ENCODE measurements around the gene TPGS2.

TPGS2 gene

DNA sequence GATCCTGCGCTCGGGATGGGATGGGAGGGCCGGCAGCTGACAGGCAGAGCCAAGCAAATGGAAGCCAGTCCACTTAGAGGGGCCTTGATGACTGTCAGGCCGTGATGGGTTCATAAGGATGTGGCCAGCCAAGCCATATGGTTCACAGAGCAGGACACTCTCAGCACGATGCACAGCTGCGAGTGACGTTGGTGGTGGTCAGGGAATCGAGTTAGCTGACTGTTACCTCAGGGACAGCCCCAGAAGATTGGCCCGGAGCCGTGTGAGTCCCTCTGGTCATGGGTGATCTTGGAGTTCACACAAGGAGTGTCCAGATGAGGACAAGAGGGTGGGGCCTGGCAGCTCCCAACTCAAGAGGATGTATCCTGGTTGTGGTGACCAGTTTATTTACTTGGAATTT lies 70.2 kb downstream of the TPGS2 start:
- TF ChIP-seq, protein P1, sequence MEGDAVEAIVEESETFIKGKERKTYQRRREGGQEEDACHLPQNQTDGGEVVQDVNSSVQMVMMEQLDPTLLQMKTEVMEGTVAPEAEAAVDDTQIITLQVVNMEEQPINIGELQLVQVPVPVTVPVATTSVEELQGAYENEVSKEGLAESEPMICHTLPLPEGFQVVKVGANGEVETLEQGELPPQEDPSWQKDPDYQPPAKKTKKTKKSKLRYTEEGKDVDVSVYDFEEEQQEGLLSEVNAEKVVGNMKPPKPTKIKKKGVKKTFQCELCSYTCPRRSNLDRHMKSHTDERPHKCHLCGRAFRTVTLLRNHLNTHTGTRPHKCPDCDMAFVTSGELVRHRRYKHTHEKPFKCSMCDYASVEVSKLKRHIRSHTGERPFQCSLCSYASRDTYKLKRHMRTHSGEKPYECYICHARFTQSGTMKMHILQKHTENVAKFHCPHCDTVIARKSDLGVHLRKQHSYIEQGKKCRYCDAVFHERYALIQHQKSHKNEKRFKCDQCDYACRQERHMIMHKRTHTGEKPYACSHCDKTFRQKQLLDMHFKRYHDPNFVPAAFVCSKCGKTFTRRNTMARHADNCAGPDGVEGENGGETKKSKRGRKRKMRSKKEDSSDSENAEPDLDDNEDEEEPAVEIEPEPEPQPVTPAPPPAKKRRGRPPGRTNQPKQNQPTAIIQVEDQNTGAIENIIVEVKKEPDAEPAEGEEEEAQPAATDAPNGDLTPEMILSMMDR (conservative IDR thresholded peaks at IDR 0.05; ENCODE audit: low read depth, low read length) = no peak
- H3K4me3 ChIP-seq (ENCODE audit: low read depth, low read length) = no peak overlapping the region
- DNase-seq (ENCODE audit: low read depth) = no peak

DNA sequence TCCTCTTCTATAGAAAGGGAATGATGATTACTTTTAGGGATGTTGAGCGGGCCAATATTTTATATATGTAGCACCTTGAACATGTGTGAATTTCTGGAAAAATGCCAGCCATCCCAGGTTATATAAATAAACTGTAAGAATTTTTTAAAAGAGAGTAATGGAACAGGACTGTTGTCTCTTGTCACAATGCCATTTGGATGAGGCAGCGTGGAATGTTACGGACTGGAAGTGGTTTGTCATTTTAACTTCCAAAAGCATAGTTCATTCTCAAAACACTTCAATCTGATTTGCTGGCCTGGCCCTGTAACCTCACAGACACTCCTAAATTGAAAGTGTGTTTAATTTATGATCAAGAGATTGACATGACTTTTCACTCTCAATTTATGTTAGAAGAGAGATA lies 70.8 kb downstream of the TPGS2 start:
- TF ChIP-seq, protein P1 (conservative IDR thresholded peaks at IDR 0.05; ENCODE audit: low read depth, low read length) = no peak
- H3K4me3 ChIP-seq (ENCODE audit: low read depth, low read length) = no peak overlapping the region
- no peak for DNase-seq (ENCODE audit: low read depth)

DNA sequence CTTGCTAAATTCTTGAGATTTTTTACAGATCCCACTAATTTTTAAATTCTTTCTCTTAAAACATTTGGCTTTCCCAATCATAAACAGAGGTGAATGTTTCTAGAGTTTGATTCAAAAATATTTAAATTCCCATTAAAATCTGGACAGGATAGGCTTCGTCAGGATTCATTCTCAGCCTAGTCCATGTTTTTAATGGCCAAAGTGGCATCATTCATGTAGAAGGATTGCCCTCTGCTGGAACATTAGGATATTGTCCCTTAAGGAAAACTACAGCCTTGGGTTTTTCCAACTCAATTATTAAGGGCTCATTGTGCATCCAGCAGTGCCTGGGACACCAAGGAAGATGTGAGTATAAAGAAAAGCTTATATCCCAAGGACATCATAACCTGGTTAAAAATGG lies 71.7 kb downstream of the TPGS2 start:
- no peak overlapping the region for H3K4me3 ChIP-seq (ENCODE audit: low read depth, low read length)
- TF ChIP-seq, protein P1 (conservative IDR thresholded peaks at IDR 0.05; ENCODE audit: low read depth, low read length) = peak; percentile 76
- peak; percentile 81 for DNase-seq (ENCODE audit: low read depth)

DNA sequence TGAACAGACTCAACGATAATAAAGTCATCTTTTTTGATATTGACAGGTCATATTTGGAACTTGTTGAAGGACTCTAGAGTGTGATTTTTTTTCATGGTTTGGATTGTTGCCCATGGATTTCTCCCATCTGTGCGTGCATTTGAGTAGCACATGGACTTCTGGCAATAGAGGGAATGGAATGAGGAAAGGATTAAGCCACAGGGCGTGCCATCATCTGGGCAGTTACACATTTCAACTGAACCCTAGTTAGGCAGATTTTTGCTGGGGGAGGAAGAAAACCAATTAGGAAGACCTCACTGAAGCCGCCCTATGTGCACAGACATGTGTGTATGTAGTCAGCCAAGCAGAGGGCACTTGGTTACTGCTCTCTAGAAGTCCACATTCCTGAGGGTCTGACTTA lies 72.6 kb downstream of the TPGS2 start:
- no peak overlapping the region for H3K4me3 ChIP-seq (ENCODE audit: low read depth, low read length)
- DNase-seq (ENCODE audit: low read depth) = no peak
- TF ChIP-seq, protein P1 (conservative IDR thresholded peaks at IDR 0.05; ENCODE audit: low read depth, low read length) = no peak

DNA sequence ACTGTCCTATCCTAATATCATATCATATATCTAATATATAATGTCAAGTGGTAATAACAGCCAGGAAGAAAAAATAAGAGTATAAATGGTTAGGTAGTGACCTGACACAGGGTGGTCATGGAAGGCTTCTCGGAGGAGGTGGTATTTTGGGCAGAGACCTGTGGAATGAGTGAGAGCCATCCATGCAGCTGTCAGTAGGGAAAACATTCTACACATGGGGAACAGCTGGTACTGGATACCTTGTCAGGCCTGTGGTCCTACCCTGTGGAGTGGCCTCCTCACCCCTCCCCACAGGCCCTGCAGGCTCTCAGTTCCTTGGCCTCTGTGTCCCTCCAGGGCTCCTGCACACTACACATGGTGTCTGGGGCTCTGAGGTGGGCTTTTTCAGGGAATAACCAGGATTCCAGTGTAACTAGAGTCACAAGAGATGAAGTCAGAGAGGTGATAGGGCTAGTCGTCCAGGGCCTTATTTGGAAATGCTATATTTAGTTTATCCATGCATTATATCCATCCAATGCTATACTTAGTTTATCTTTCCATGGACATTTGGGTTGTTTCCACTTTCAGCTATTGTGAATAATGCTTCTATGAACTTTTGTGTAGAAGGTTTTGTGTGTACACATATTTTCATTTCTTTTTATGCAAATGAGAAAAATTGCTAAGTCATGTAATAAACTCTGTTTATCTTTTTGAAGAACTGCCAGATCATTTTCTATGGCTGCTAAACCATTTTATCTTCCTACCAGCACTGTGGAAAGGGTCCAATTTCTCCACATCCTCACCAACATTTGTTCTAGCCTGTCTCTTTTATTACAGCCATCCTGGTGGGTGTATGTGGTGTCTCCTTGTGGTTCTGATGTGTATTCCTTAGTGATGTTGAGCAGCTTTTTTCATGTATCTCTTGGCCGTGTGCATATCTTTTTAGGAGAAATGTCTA lies 75.6 kb downstream of the TPGS2 start:
- peak; percentile 16 for DNase-seq (ENCODE audit: low read depth)
- H3K4me3 ChIP-seq (ENCODE audit: low read depth, low read length) = no peak overlapping the region
- TF ChIP-seq, protein P1 (conservative IDR thresholded peaks at IDR 0.05; ENCODE audit: low read depth, low read length) = no peak

DNA sequence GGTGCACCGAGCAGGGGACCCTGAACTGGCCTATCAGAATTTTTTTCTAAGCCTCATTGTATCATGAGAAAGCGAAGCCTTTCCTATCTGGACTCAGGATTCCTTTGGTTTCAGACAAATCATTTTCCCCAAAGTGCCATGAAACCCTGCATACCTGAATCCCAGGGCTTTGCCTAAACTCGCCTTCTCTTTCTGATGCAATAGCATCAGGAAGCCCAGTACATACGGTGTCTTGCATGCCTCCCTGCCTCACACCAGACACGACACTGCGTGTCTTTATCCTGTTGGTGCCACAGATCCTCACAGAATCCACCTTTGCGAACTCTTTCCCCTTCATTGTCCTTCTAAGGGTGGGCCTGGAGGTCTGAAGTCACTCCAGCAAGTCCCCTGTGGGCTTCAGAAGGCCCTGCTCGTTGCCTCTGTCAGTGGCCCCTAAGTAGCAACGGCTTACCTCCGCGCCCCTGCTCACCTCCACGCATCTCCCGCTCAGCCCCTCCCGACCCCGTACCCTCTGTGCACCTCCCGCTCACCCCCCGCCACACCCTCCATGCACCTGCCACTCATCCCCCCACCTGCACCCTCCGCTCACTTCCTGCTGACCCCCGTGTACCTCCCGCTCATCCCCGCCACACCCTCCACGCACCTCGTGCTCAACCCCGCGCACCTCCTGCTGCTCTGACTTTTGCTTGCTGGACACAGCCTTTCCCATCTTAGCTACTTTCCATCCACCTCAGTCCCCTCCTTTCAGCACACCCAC lies 83.4 kb downstream of the TPGS2 start:
- no peak for DNase-seq (ENCODE audit: low read depth)
- no peak overlapping the region for H3K4me3 ChIP-seq (ENCODE audit: low read depth, low read length)

More for the DNA sequence above, 83.4 kb downstream of the TPGS2 start:
- TF ChIP-seq, protein P1 (conservative IDR thresholded peaks at IDR 0.05; ENCODE audit: low read depth, low read length) = no peak
